Neuron (in vitro differentiated cells): ENCODE data around the gene SLC10A7.

ENCODE experiments used
- H2AFZ ChIP-seq: one replicate; pipeline ENCODE4 v1.6.1; 2013; ENCODE audit warnings: low read depth, mild to moderate bottlenecking, inconsistent platforms, low read length, moderate library complexity
- H3K27me3 ChIP-seq: one replicate; pipeline ENCODE4 v1.6.1; 2013; ENCODE audit warnings: low read length; ENCODE audit not compliant: insufficient read depth
- H3K36me3 ChIP-seq: one replicate; pipeline ENCODE4 v1.6.1; 2013; ENCODE audit warnings: low read length; ENCODE audit not compliant: insufficient read depth
- H3K4me1 ChIP-seq: one replicate; pipeline ENCODE4 v1.6.1; 2013; ENCODE audit warnings: low read length; ENCODE audit not compliant: insufficient read depth
- H3K4me3 ChIP-seq: 2 replicates; pipeline ENCODE4 v1.5.1; 2013; ENCODE audit warnings: mild to moderate bottlenecking, low read length, moderate library complexity
- H3K9me3 ChIP-seq: one replicate; pipeline ENCODE4 v1.6.1; 2013; ENCODE audit warnings: low read length

The SLC10A7 gene

GRCh38 chr4:146486565-146486964, 35.2 kb downstream of the SLC10A7 start:
- Histone ChIP-seq H3K36me3 (no peaks in the 10 kb centered on the region), H3K9me3 (peaks cover 1% of the 10 kb centered on the region), H2AFZ (no peak overlapping the region), H3K4me1 (no peaks in the 10 kb centered on the region), H3K4me3 (no peak overlapping the region), H3K27me3 (no peaks in the 10 kb centered on the region)

GRCh38 chr4:146485968-146486367, 35.8 kb downstream of the SLC10A7 start:
- Histone ChIP-seq H3K4me3 (no peak overlapping the region), H3K4me1 (no peaks in the 10 kb centered on the region), H3K27me3 (no peaks in the 10 kb centered on the region), H3K9me3 (peaks cover 1% of the 10 kb centered on the region), H2AFZ (no peak overlapping the region), H3K36me3 (no peaks in the 10 kb centered on the region)

GRCh38 chr4:146482788-146483187, 39.0 kb downstream of the SLC10A7 start:
- Histone ChIP-seq H3K4me3 (no peak overlapping the region), H2AFZ (no peak overlapping the region), H3K9me3 (peaks cover 1% of the 10 kb centered on the region), H3K27me3 (no peaks in the 10 kb centered on the region), H3K4me1 (no peaks in the 10 kb centered on the region), H3K36me3 (no peaks in the 10 kb centered on the region)

GRCh38 chr4:146481246-146481645, 40.5 kb downstream of the SLC10A7 start:
- H3K27me3 ChIP-seq: no peaks in the 10 kb centered on the region
- H2AFZ ChIP-seq: no peak overlapping the region
- peaks cover 1% of the 10 kb centered on the region for H3K9me3 ChIP-seq
- no peak overlapping the region for H3K4me3 ChIP-seq
- H3K4me1 ChIP-seq: no peaks in the 10 kb centered on the region
- no peaks in the 10 kb centered on the region for H3K36me3 ChIP-seq

GRCh38 chr4:146478009-146478408, 43.7 kb downstream of the SLC10A7 start:
- no peak overlapping the region for H2AFZ ChIP-seq
- no peak overlapping the region for H3K4me3 ChIP-seq

GRCh38 chr4:146477054-146477453, 44.7 kb downstream of the SLC10A7 start:
- H3K4me3 ChIP-seq: no peak overlapping the region
- H3K36me3 ChIP-seq: no peaks in the 10 kb centered on the region
- peaks cover 11% of the 10 kb centered on the region for H3K4me1 ChIP-seq
- peaks cover 1% of the 10 kb centered on the region for H3K9me3 ChIP-seq
- H2AFZ ChIP-seq: no peak overlapping the region
- H3K27me3 ChIP-seq: no peaks in the 10 kb centered on the region

More at GRCh38 chr4:146478009-146478408, 43.7 kb downstream of the SLC10A7 start:
- Histone ChIP-seq H3K9me3 (peaks cover 1% of the 10 kb centered on the region), H3K27me3 (no peaks in the 10 kb centered on the region), H3K4me1 (peaks cover 1% of the 10 kb centered on the region), H3K36me3 (no peaks in the 10 kb centered on the region)

GRCh38 chr4:146472404-146472803, 49.3 kb downstream of the SLC10A7 start:
- Histone ChIP-seq H3K4me3 (no peak overlapping the region), H2AFZ (no peak overlapping the region), H3K27me3 (no peaks in the 10 kb centered on the region), H3K36me3 (no peaks in the 10 kb centered on the region), H3K4me1 (peaks cover 17% of the 10 kb centered on the region), H3K9me3 (no peaks in the 10 kb centered on the region)

GRCh38 chr4:146470604-146471003, 51.1 kb downstream of the SLC10A7 start:
- Histone ChIP-seq H2AFZ (no peak overlapping the region), H3K4me1 (peaks cover 20% of the 10 kb centered on the region), H3K9me3 (no peaks in the 10 kb centered on the region), H3K27me3 (no peaks in the 10 kb centered on the region), H3K36me3 (no peaks in the 10 kb centered on the region), H3K4me3 (no peak overlapping the region)

GRCh38 chr4:146469022-146469421, 52.7 kb downstream of the SLC10A7 start:
- no peaks in the 10 kb centered on the region for H3K27me3 ChIP-seq
- peaks cover 25% of the 10 kb centered on the region for H3K4me1 ChIP-seq
- no peak overlapping the region for H2AFZ ChIP-seq
- H3K36me3 ChIP-seq: no peaks in the 10 kb centered on the region
- no peak overlapping the region for H3K4me3 ChIP-seq
- H3K9me3 ChIP-seq: no peaks in the 10 kb centered on the region

GRCh38 chr4:146465628-146466027, 56.1 kb downstream of the SLC10A7 start:
- H3K4me3 ChIP-seq: no peak overlapping the region
- no peaks in the 10 kb centered on the region for H3K36me3 ChIP-seq
- no peaks in the 10 kb centered on the region for H3K27me3 ChIP-seq
- H3K9me3 ChIP-seq: no peaks in the 10 kb centered on the region
- no peak overlapping the region for H2AFZ ChIP-seq
- peaks cover 8% of the 10 kb centered on the region for H3K4me1 ChIP-seq

- Histone ChIP-seq H3K4me3 (no peak overlapping the region), H3K27me3 (no peaks in the 10 kb centered on the region)
Measured at GRCh38 chr4:146462251-146462650, 59.5 kb downstream of the SLC10A7 start.

GRCh38 chr4:146458594-146458993, 63.1 kb downstream of the SLC10A7 start:
- Histone ChIP-seq H3K4me1 (peaks cover 3% of the 10 kb centered on the region), H3K9me3 (no peaks in the 10 kb centered on the region), H2AFZ (no peak overlapping the region), H3K36me3 (no peaks in the 10 kb centered on the region), H3K4me3 (no peak overlapping the region), H3K27me3 (no peaks in the 10 kb centered on the region)

More at GRCh38 chr4:146462251-146462650, 59.5 kb downstream of the SLC10A7 start:
- Histone ChIP-seq H3K9me3 (no peaks in the 10 kb centered on the region), H3K4me1 (peaks cover 8% of the 10 kb centered on the region), H3K36me3 (no peaks in the 10 kb centered on the region), H2AFZ (no peak overlapping the region)

GRCh38 chr4:146456681-146457080, 65.1 kb downstream of the SLC10A7 start:
- H3K36me3 ChIP-seq: no peaks in the 10 kb centered on the region
- no peak overlapping the region for H3K4me3 ChIP-seq
- H2AFZ ChIP-seq: no peak overlapping the region
- H3K27me3 ChIP-seq: no peaks in the 10 kb centered on the region
- peaks cover 6% of the 10 kb centered on the region for H3K4me1 ChIP-seq
- no peaks in the 10 kb centered on the region for H3K9me3 ChIP-seq

- Histone ChIP-seq H3K4me1 (peaks cover 6% of the 10 kb centered on the region), H2AFZ (no peak overlapping the region), H3K9me3 (peaks cover 2% of the 10 kb centered on the region), H3K36me3 (no peaks in the 10 kb centered on the region), H3K4me3 (no peak overlapping the region), H3K27me3 (no peaks in the 10 kb centered on the region)
Measured at GRCh38 chr4:146453181-146453807, 68.4 kb downstream of the SLC10A7 start.
